OCI-M2 (cell line): ENCODE results near the gene ANAPC7.
A peak's percentile ranks its signal among the peaks of the same experiment; 100 is the strongest.
"Not testable (repeated sequence)": the region's sequence is repeated elsewhere in the genome, so short reads cannot be mapped to it uniquely, and the experiment has no call there.

Experiments
- DNase-seq: peaks from one replicate; lab custom pipeline; 2025; ENCODE audit not compliant: unreplicated experiment; lab: John Stamatoyannopoulos, UW

Gene ANAPC7, protein sequence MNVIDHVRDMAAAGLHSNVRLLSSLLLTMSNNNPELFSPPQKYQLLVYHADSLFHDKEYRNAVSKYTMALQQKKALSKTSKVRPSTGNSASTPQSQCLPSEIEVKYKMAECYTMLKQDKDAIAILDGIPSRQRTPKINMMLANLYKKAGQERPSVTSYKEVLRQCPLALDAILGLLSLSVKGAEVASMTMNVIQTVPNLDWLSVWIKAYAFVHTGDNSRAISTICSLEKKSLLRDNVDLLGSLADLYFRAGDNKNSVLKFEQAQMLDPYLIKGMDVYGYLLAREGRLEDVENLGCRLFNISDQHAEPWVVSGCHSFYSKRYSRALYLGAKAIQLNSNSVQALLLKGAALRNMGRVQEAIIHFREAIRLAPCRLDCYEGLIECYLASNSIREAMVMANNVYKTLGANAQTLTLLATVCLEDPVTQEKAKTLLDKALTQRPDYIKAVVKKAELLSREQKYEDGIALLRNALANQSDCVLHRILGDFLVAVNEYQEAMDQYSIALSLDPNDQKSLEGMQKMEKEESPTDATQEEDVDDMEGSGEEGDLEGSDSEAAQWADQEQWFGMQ

DNA sequence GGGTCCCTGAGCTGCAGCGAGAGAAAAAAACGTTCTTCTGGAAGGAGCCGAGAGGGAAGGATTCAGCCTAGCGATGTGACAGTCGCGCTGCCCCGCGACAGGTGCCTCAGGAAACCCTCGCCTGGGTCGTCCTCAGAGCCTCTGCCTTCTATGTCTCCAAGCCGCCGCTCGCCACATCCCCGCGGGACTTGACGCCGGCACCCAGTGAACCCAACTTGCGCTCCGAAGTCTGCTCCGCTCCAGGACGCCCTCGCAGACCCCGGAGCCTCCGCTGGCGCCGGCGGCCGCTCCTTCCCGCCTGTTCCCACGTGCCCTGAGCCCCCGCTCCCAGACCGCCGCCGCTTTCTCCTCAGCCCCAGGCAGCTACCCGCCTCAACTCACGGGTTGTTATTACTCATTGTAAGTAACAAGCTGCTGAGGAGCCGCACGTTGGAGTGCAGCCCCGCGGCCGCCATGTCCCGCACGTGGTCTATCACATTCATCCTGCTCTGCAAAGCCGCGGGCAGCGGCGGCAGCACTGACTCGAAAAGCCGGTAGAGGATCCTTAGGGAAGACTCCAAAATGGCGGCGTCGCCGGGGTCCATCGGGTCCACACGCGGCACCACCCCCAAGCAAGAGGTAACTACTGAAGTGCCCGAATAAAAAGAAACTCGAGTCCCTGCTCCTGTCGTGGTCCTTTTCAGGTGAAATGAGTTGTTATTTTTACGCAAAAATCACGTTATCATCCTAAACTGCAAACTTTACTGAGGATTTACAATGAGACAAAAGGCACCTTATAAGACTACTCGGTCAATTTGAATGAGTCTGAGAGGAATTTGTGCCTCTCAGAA, at the start of gene ANAPC7:
Gene ANAPC7 (minus strand): TSS at position 563 of the 830 bp plus-strand sequence. CDS start 81 bp downstream, at position 482.
- peak; percentile 70 for DNase-seq

- no peak for DNase-seq
These were observed 47.8 kb upstream of the ANAPC7 start for GRCh38 chr12:110451263-110451662.

DNA sequence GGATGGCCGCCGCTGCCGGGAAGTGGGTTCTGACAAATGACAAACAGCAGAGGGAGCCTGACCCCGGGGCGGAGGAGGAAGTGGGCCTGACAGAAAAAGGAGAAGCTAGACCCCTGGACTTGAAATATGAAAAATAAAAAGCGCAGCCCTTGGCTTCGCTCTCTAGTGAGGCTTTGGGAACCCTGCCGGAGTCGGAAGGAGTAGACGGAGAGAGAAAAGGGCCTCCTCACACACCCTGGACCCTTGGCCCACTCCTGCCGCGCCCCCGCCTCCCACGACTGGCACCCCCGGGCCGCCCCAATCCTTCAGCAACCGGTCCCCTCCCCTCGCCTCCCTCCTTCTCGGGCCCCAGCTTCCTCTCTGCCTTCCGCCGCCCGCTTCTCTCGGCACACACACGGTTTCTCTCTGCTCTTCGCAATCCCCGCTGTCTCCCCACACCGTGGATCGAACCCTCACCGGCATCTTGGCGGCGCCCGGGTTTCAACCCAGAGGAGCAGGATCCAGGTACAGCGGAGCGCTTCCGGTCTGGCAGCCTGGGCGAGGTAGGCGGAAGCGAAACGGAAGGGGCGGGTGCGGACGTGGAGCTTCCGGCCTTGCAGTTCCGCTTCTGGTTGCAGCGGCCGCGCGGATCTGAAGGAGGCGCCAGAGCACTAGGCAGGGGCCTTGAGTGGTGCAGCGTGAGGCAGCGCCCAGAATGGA, 46.4 kb upstream of the ANAPC7 start, which contains the start of gene ARPC3:
Gene ARPC3 (minus strand): TSS at position 539 of the 699 bp plus-strand sequence. CDS start 77 bp downstream, at position 462.
- peak; percentile 56 for DNase-seq

GRCh38 chr12:110444455-110444854, 40.9 kb upstream of the ANAPC7 start:
- no peak for DNase-seq

- no peak for DNase-seq
These were observed 32.7 kb upstream of the ANAPC7 start for GRCh38 chr12:110436231-110436630.

GRCh38 chr12:110431957-110432587, 28.6 kb upstream of the ANAPC7 start:
- no peak for DNase-seq

DNA sequence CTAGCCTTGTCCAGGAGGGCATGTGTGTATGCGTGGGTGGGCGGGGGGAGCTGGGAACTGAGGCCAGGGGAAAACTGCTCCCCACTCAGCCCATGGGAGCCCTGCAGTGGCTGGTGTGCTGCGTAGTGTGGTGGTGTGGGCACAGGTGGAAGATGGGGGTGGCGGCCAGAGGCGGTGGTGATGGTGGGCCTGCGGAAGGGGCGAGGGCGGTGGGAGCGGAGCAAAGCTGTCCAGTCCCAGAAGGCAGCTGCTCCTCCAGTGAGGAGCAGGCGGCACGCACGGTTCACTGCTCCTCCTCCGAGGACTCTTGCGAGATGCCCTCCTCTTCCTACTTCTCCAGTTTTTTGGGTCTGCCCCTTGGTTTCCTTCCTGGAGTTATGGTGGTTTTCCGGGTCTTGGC, 26.2 kb upstream of the ANAPC7 start:
- DNase-seq: not testable (repeated sequence)

- DNase-seq: no peak
These were observed 22.9 kb upstream of the ANAPC7 start for GRCh38 chr12:110426406-110426805.

GRCh38 chr12:110424237-110424636, 20.7 kb upstream of the ANAPC7 start:
- no peak for DNase-seq

- no peak for DNase-seq
These were observed 18.2 kb upstream of the ANAPC7 start for GRCh38 chr12:110421701-110422100.

DNA sequence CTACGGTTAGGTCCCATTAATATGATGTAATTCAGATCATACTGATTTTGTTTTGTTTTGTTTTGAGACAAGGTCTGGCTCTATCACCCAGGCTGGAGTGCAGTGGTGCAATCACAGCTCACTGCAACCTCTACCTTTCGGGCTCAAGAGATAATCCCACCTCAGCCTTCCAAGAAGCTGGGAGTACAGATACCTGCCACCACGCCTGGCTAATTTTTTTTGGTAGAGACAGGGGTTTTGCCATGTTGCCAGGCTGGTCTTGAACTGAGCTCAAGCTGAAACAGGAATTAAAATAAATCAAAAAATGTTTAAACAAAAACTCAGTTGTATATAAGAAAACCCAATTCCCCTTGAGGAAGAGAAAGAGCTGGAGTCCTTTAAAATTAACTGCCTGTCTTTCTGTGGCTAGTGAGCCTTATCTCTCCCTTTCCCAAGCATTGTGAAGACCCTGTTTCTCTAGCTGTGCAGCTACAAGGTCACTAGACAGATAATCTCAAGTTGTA, 17.7 kb upstream of the ANAPC7 start:
- no peak for DNase-seq

DNA sequence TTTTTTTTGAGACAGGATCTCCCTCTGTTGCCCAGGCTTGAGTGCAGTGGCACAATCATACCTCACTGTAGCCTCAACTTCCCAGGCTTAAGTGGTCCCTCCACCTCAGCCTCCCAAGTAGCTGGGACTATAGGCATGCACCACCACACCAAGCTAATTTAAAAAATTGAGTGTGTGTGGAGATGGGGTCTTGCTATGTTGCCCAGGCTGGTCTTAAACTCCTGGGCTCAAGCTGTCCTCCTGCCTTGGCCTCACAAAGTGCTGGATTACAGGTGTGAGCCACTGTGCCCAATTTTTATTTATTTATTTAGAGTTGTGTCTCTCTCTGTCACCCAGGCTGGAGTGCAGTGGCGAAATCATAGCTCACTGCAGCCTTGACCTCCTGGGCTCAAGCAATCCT, 17.1 kb upstream of the ANAPC7 start:
- DNase-seq: not testable (repeated sequence)

- not testable (repeated sequence) for DNase-seq
These were observed 13.6 kb upstream of the ANAPC7 start for GRCh38 chr12:110417113-110417512.

GRCh38 chr12:110410086-110410485, 6.6 kb upstream of the ANAPC7 start:
- DNase-seq: not testable (repeated sequence)

- DNase-seq: not testable (repeated sequence)
These were observed 1.7 kb upstream of the ANAPC7 start for GRCh38 chr12:110405126-110405662.

DNA sequence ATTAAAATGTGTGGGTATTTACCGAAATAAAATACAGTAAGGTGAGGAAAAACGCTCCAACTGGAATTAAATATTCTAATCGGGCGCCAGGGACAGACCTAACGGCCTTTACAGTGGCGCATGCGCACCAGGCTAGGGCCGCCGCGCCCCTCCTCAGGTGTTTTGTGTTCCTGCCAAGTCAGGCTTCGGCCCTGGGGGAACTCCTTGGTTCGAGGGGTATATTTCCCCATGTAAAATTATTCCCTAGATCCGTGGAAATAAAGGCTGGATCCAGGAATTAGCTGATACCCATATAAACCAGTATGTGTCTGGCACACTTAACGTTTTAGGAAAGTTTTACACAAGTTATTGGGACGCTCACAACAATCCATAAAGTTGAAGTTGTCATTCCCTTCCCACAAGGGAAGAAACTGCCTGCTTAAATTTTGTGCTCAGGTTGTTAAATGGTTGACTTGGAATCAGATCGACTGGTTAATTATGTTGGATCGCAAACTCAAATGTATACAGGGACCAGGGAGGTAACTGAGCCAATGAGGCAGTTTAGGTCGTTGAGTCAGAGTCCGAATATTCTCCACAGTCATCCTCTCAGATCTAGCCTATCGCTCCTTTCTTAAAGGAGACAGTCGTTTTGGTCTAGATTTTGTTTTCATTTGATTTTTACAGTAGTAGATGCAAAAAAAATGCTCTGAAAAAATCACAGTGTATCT, 621 bp upstream of the ANAPC7 start:
- DNase-seq: no peak

DNA sequence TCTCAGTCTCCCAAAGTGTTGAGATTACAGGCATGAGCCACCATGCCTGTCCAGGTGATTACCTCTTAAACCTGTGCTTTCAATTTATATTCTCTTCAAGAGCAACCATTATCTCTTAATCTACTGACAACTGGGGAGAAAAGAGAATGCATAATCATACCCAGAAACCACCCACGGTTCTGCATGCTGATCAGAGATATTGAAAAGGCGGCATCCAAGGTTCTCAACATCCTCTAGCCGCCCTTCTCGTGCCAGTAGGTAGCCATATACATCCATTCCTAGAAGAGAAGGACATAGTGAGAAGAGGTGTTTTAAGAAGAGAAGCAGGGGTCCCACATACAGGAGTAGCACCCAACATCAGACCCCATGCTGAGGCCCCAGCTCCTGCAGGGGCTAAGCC, 20.8 kb downstream of the ANAPC7 start:
- DNase-seq: no peak

GRCh38 chr12:110379631-110380030, 23.9 kb downstream of the ANAPC7 start:
- no peak for DNase-seq

DNA sequence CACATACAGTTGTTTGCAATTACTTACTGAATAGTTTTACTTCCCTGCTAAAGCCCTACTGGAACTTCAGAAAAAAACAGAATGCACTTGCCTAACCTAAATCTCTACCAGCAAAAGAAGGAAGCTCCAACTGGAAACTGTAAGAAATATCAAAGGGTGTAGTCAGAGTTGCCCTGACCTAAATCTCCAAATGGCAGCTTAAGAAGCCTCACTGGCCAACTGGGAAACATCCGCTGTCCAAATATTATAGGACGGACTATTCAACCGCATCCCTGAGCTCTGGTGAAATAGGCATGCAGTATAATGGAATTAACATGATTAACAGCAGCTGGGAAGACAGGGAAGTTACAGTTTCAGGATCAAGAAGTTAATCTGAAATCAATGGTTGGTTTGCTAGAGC, 24.3 kb downstream of the ANAPC7 start:
- no peak for DNase-seq
